ENCODE data around the gene HSD11B1.

HSD11B1 gene

GRCh38 chr1:209728466-209728865 is 23.8 kb downstream of the HSD11B1 start:
- no peak for DNase-seq

GRCh38 chr1:209729436-209729835 is 24.8 kb downstream of the HSD11B1 start:
- DNase-seq, result no peak

GRCh38 chr1:209732725-209733124 is 28.1 kb downstream of the HSD11B1 start:
- no peak for DNase-seq

- no peak for DNase-seq
Observed at GRCh38 chr1:209733409-209734192, 29.0 kb downstream of the HSD11B1 start.

GRCh38 chr1:209736490-209737117 is 32.0 kb downstream of the HSD11B1 start:
- DNase-seq, result no peak

GRCh38 chr1:209737118-209737505 is 32.5 kb downstream of the HSD11B1 start:
- DNase-seq, result no peak

- no peak for DNase-seq
Observed at GRCh38 chr1:209738270-209738669, 33.6 kb downstream of the HSD11B1 start.

GRCh38 chr1:209741193-209741592 is 36.5 kb downstream of the HSD11B1 start:
- DNase-seq, result no peak

GRCh38 chr1:209741889-209742288 is 37.2 kb downstream of the HSD11B1 start:
- DNase-seq, result no peak

GRCh38 chr1:209742409-209743144 is 37.9 kb downstream of the HSD11B1 start:
- no peak for DNase-seq

- DNase-seq, result peak; percentile 23
Observed at GRCh38 chr1:209743145-209743482, 38.5 kb downstream of the HSD11B1 start.

GRCh38 chr1:209746451-209747165 is 42.0 kb downstream of the HSD11B1 start:
- no peak for DNase-seq

GRCh38 chr1:209747580-209748262 is 43.1 kb downstream of the HSD11B1 start:
- DNase-seq, result peak; percentile 87

- no peak for DNase-seq
Observed at GRCh38 chr1:209748620-209749019, 44.0 kb downstream of the HSD11B1 start.

GRCh38 chr1:209749205-209749604 is 44.6 kb downstream of the HSD11B1 start:
- no peak for DNase-seq

GRCh38 chr1:209749670-209750323 is 45.2 kb downstream of the HSD11B1 start:
- DNase-seq, result no peak

- DNase-seq, result no peak
Observed at GRCh38 chr1:209751627-209752231, 47.1 kb downstream of the HSD11B1 start.

GRCh38 chr1:209752890-209753289 is 48.2 kb downstream of the HSD11B1 start:
- DNase-seq, result no peak

- no peak for DNase-seq
Observed at GRCh38 chr1:209755256-209755655, 50.6 kb downstream of the HSD11B1 start.

- DNase-seq, result no peak
Observed at GRCh38 chr1:209755926-209756614, 51.4 kb downstream of the HSD11B1 start, which contains the start of gene TRAF3IP3. Gene TRAF3IP3 (plus strand): TSS chr1:209756053. CDS start chr1:209760040, 3,987 bp downstream.
